Tongue (tissue), 2 donors: ENCODE measurements around the gene LY6G6C. TPM values are rescaled to one million over a fixed set of nuclear protein-coding genes. Genes with fewer than 3 reads are reported as not detected.

Experiments used
- DNase-seq: peaks from one replicate; pipeline ENCODE4 v3.0.0-alpha.2; 2015
- total RNA-seq: library from RNA; depleted of rRNA; stranded (reverse); fragments of >200 nt; gene quantifications from one replicate; pipeline ENCODE4 v1.2.3, GENCODE V29; 2014

LY6G6C gene
- total RNA-seq, 1 donor from 2014 or later = 1.1 TPM

DNA sequence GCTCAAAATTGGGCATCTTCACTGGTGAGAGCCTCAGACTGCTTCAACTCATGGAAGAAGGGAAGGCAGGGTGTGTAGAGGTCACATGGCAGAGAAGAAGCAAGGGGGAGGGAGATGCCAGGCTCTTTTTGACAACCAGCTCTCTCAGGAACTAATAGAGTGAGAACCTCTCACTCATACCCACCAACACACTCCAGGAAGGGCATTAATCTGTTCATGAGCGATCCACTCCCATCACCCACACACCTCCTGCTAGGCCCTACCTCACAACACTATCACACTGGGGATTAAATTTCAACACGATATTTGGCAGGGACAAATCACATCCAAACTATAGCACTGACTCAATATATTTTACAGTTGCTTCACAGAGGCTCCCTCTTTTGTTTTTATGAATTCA, 20.3 kb upstream of the LY6G6C start:
- DNase-seq = no peak

DNA sequence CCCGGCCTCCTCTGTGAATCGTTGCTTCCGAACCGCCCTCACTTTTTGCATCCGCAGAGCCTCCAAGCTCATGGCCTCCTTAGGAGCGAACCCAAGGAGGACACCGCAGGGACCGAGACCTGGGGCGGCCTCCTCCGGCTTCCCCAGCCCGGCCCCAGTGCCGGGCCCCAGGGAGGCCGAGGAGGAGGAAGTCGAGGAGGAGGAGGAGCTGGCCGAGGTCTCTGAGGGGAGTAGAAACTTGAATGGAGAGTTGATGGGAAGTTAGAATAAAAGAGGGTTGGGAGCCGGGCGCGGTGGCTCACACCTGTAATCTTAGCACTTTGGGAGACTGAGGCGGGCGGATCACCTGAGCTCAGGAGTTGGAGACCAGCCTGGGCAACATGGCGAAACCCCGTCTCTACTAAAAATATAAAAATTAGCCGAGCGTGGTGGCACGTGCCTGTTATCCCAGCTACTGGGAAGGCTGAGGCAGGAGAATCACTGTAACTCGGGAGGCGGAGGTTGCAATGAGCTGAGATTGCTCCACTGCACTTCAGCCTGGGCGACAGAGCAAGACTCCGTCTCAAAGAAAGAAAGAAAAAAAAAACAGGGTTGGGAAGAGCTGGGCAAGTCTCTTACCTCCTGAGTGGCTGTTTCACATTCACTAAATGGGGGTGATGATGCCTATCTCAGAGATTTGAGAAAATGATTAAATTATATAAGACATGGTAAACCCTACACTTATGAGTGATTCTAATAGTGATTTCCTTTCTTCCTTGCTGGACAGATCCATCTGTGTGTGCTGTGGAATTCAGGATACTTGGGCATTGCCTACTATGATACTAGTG, 19.1 kb upstream of the LY6G6C start:
- DNase-seq = no peak

DNA sequence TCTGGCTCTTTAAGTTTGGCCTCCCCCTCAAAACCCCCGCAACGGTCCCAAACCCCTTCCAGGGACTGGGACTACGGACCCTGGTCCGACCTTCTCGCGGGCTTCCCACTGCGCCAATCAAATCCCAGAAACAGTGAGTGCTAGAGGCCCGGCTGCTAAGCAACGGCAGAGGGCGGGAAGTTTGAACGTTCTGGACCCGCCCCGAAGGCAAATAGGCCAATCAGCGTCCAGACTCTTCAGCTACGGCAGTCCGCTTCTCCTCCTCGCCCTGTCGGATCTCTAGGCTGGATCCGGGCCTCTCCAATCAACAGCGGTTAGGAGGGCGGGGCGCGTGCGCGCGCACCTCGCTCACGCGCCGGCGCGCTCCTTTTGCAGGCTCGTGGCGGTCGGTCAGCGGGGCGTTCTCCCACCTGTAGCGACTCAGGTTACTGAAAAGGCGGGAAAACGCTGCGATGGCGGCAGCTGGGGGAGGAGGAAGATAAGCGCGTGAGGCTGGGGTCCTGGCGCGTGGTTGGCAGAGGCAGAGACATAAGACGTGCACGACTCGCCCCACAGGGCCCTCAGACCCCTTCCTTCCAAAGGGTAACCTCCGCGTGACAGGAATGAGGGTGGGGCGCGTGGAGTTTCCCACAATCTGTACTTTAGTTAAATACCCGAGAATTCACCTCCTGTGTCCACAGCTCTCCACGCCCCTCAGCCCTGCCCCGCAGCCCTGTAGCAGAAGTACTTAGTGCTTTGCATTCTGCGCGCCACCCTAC, 18.3 kb upstream of the LY6G6C start, which contains the start of gene MSH5:
TSS of gene MSH5 (plus strand) at position 367 of the 758 bp plus-strand sequence. CDS start 462 bp downstream, outside the sequence.
- peak; percentile 100 for DNase-seq

DNA sequence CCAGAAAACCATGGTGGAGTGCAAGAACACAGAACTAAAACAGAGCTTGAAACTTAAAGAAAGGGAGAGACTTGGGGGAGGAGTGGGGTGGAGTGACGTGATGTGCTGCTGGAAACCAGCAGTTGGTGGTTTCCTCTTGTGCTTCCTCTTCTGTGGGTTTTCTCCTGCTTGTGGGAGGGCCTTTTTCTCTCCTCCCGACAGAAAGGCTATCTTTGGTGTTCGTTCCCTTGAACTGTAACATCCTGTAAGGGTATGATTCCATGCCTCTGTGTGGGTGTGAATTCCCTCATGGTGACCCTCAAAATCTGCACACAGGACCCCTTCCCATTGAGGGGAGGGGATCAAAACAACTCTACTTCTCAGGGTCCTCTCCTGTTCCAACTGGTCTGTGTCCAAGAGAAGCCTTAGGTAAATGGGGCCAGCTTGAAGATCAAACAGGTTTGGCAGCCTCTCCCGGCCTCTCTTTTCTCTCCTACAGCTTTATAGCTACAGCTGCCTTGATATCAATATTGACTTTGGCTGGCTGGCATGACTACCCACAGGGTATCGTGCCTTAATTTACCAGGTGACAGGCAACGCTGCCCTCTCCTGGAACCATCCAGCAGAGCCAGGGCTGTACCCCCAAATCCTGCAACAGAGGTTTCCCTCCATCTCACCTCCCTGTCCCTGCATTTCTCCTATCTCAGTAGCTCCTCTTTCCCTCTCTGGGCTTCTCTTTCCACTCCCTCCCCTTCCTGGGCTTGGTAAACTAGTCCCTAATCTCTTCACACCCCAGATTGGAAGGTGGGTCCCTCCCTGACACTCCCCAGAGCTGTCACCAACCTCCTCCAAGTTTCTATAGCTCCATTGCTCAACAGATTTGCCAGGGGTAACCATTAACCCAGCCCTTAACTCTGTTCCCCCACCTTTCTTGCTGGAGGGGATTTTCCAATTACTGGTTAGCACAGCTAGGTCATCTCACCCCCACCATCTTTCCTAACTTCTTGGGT, 16.7 kb upstream of the LY6G6C start:
- DNase-seq = peak; percentile 67

DNA sequence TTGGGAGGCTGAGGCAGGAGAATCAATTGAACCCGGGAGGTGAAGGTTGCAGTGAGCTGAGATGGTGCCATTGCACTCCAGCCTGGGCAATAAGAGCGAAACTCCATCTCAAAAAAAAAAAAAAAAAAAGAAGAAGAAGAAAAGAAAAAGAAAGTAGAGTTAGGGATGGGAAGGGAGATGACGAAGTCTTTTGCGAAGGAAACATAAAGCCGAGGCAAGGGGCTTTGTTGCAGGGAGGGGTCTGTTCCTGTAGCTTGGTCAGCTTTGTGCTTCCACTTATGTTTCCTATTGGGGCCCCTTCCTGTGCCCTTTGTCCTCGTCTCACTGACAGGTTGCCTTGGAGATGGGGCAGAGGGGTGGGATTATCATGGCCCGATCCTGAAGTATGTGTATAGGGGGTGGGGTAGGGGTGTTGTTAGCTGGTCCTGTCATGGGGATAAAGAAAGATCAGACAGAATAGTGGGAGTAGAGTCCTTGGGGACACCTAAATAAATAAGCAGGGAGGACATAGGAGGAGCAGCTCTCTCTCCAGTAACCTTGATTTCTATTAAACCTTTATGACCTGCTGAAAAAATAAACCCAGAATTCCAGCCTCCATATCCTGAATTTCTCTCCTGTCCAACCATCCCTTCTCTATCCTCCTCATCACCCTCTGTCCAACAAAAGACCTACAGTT, 15.9 kb upstream of the LY6G6C start:
- DNase-seq = no peak

DNA sequence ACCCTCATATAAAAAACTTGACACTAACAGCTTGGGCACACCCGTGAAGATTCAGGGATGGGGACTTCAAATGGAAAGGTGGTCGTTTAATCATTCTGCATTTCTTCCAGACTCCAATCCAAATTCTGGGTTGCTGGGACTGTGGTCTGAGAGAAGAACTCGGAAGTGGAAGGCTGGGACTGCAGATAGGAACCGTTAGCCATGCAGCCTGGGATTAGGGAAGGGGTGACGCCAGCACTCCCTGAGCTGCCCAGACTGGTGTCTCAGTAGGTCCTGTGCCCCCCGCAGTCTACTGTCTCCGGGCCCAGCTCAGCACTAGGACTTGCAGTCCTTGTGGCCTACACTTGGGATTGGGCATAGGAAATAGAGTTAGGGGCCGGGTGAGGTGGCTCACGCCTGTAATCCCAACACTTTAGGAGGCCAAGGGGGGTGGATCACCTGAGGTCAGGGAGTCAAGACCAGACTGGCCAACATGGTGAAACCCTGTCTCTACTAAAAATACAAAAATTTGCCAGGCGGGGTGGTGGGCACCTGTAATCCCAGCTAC, 15.3 kb upstream of the LY6G6C start:
- no peak for DNase-seq

DNA sequence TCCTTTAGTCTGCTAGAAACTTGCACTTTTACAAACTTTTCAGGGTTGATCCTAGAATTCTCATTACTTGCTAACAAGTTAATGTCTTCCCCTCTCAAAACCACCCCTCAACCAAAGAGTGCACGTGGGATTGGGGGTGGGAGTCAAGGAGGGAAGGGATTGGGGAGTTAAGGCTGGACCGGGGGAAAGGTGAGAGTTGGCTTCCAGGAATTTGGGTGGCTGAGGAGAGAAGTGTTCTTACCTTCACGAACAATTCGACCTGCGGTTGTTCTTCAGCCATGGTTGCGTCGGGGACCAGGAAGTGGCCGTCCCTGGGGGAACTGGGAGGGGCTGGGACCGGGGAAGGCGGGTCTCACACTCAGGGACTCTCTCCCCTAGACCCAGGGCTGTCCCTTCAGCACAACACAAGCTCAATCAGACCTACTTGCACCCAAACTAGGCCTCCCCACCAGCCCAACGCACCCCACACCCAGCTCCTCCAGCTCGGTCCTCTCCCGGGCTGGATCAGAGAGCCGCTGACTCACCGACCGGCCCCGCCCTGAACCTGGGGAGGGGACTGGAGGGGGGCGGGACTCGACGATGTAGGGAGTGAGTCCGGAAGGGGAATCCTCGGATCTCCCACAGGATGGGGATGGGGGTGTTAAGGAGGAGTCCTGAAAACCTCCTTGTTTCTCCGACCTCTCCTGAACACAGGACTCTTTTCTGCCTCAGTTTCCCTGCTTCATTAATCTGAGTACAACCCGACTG, 14.6 kb upstream of the LY6G6C start, which contains the start of gene CLIC1:
TSS of gene CLIC1 (minus strand) at position 510 of the 747 bp plus-strand sequence. CDS start at position 280, 230 bp downstream.
- peak; percentile 93 for DNase-seq

DNA sequence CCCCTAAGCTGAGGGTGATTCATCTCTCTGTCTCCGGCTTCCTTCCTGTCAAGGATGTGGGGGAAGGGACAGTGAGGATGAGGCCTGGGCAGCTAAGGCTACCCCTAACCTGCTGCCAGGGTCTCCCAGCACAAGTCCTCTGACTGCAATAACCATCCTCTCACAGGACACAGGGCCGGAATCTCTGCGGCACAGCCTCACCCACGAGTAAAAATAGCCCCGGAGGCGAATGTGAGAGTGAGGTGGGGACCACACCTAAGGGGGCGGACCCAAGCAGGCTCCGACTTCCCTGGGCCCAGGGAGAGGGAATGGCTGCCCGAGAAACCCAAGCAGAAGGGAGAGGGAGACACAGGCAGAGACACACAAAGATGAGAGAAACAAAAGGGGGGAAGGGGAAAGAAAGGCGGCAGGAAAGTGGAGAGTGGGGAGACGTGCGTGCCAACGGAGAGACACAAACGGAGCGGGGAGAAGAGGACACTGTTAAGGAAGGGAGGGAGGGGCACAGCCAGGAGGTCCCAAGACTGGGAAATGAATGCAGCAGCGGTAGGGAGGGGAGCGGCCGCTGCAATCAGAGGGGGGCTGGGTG, 13.4 kb upstream of the LY6G6C start:
- DNase-seq = peak; percentile 69

DNA sequence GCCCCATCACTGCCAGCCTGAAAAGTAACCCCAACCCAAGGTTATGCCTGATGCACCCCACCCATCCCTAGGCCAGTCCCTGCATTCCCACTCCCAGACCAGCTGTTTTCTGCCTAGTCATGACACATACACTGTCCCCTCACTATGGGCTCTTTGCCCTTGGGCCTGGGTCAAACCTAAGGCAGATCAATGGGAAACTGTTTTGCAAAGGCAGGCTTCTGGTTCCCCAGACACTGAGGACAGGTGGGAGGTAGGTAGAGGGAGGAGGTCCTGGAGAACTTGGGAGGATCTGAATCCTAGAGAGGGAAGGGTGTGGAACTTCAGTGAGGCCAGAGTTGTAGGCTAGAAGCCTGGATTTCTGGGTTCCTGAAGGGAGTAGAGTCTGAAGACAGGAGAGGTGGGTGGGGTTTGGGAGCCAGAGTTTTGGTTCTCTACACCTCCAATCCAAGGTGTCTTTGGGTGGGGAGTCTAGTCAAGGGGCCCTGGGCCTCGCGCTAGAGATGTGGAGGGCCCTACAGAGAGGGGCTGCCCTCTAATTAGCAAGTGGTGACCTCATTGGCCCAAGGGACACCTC, 12.8 kb upstream of the LY6G6C start:
- no peak for DNase-seq

DNA sequence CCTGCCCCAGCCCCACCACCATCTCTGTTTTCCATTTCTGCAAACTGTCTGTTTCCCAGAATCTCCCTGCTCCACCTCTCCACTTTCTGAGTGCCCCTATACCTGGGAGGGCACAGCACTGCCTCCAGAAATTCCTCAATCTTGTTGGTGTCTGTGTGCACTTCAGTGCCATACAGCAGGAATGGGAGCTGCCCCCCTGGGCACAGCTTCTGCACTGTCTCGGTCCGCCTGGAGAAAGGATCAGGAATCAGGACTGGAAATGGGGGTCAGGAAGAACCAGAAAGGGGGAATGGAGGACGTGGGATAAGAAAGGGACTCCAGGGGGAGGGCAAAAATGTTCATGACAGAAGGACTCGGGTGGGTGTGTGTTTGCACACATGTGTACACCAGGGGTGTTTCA, 12.2 kb upstream of the LY6G6C start:
- no peak for DNase-seq

DNA sequence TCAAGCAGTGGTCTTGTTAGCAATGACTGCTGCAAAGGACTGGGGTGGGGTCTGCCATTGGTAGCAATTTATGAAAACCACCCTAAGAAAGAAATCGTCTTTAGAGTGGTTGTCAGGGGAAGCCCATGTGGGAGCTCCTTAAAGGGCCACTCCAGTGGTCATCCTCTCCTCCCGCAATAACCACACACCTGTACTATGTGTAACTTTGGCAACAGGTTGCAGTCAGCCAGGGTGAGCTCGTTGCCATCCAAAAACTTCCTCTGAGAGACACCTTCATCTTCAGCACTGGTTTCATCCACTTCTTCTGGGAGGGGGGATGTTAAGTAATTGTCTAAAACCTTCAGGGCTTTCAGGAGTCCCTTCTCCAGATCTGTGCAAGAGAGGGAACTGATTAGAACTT, 10.5 kb upstream of the LY6G6C start:
- no peak for DNase-seq

DNA sequence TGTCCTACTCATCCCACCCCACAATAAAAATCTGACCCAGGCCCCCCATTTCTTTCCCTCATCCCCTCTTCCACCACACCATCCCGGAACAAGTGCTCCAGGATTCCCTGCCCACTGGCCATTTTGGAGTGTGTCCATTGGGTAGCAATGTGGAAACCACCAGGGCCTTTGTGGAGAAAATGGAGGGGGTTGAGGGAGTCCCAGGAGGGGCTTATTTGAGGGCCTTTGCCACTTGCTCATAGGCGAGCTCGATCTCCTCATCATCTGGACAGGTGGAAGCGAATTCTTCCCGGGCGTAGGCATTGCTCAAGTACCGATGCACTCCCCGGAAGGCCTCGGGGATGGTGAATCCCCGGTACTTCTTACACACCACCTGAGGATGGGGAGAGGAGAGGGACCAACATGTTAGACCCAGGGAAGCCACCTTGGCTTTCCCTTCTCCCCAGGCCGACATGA, 9.1 kb upstream of the LY6G6C start:
- DNase-seq = no peak

DNA sequence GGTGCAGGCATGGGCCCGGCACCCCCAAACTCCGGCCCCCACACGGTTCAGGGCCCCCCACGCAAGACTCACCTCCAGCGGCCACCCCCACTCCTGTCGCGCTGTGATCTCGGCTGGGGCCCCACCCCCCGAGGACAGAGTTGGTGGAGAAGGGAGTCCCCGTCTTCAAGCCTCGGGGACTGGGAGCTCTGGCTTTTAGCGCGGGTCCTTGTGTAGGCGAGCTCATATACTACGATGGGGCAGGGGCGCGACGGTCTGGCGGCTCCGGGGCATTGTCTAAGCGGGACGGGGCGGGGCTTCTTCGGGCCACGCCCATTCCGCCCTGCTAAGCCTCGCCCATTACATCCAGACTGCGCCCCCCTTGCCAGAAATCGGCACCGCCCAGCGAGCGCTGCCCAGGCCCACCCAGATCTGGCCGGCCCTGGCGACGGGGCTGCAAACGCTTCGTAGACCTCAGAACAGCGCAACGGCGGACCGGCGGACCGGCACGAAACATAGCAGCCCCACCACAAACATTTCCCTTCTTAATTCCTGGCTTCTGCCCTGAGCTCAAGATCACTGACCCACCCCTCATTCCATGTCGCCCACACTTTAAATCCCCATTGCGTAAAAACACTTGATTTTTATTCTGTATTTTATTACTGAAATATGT, 8.6 kb upstream of the LY6G6C start:
- peak; percentile 98 for DNase-seq

DNA sequence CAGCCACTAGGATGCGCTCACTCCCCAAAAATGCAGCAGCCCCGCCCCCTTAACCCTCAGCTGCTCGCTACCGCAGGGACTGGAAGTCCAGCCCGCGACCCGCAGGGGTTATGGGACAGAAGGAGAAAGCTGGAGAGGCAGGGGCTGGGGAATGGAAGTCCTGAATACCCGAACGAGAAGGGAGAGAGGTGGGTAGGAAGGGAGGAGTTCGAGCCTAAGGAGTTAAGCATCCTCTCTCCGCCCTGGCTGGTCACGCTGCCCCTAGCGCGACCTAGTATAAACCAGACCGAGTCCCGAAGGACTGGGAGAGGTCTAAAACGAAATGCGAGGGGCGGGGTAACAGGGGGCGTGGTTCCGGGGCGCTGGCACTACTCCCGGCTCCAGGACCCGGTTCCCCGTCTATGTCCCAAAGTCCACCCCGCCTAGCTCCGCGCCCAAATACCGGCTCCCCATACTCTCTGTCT, 8.0 kb upstream of the LY6G6C start:
- DNase-seq = peak; percentile 97

DNA sequence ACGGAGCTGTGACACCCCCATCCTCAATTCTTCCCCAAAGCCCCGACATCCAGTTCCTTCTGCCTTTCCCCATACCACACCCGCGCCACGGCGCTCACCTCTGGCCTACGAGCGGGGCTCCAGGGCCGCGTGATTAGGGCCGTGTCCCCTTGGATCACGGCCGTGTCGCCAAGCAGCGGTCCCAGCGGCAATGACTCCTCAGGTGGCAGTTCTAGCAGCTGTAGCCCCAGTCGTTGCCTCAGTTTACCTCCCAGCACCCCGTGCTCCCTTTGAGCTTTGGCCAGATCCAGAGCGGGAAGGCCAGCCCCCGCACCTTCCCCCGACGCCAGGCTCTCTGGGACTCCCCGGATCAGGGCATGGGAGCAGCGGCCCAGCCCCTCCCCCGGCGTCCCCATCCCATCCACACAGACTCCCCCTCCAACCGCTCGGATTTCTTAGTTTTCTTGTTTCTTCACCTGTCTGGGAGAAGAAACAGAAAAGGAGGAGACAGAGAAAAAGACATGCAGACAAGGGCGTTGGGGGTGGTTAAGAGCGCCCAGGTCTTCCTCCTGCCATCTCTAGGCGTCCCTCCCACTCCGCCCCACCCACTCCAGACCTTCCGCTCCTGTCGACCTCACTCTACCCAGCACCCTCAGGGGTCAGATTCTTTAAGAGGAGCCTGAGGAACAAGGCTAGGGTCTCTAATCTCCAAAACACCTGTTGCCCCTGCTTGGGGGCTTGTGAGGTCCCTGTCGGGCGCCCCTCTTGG, 7.4 kb upstream of the LY6G6C start, which contains the start of gene DDAH2:
TSS of gene DDAH2 (minus strand) at position 533 of the 748 bp plus-strand sequence. CDS start at position 395, 138 bp downstream.
- DNase-seq = no peak

DNA sequence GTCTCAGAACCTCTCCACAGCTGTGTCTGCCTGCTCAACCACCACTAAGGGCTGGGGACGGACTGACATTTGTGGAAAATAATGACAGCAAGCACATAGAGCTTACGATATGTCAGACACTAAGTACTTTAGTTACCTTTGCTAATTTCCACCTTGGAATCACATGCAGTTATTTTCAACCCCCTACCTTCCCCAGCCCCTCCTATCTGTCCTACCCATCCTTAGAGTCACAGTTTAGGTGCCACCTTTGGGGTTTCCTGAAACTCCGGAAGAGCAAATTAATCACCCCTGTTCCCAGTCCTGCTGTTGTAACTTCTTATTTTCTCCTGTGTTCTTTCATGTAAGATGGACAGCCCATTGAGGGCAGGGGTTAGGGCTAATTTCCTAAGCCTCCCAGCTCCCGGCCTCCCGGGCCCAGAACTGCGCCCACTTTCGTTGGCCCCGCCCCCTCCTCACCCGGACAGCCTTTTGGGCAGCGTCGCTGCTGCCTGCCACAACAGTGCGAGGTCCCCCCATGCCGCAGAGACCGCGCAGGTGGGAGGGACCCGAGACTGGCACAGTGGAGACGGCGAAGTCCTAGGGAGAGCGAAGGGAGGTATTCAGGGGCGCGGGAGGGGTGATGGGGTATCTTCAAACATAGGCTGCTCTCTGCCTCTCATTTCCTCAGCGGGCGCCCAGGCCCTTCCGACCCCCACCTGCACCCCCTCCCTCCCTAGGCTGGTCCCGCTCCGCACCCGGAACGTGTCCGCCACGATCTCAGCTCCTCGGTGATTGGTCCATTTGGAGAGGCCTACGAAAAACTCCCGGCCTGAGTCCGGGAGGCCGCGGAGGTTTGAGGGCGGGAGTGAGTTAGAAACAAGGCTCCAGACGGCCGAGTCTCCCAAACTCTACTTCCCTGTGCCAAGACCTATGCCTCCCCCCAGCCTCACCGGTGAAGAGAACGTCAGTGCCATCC, 6.4 kb upstream of the LY6G6C start:
- DNase-seq = no peak
